Stomach (tissue), 9 donors: Measurements from ENCODE around the gene ERAS. TPM values are rescaled to one million over a fixed set of nuclear protein-coding genes. Genes with fewer than 3 reads are reported as not detected.

ENCODE experiments used
- DNase-seq, 2 donors: peaks; one replicate each; pipeline versions ENCODE4 v3.0.0 to v3.0.0-alpha.2; 2013 to 2019
- H3K27ac ChIP-seq, 5 donors: fragments of 200-600 bp in 4 of 5; sonication (generic) in 4 of 5; one replicate each; pipeline ENCODE4 v1.5.1; 2013 to 2019; ENCODE audit warnings: mild to moderate bottlenecking in 1 of 5, moderate library complexity in 1 of 5
- H3K27me3 ChIP-seq, 3 donors: fragments of 200-600 bp; sonication (generic); one replicate each; pipeline ENCODE4 v1.5.1; 2017 to 2019; ENCODE audit warnings: mixed run types in 1 of 3
- H3K36me3 ChIP-seq, 4 donors: fragments of 200-600 bp; sonication (generic); 1 replicate in 3 of 4; 2 replicates in 1 of 4; pipeline ENCODE4 v1.5.1; 2016 to 2019
- H3K4me1 ChIP-seq, 4 donors: fragments of 200-600 bp; sonication (generic); one replicate each; pipeline ENCODE4 v1.5.1; 2016 to 2019
- H3K4me3 ChIP-seq, 4 donors: fragments of 200-600 bp; sonication (generic) in 3 of 4; one replicate each; pipeline ENCODE4 v1.5.1; 2016 to 2019; ENCODE audit warnings: mild to moderate bottlenecking in 1 of 4
- H3K9me3 ChIP-seq, 4 donors: fragments of 200-600 bp; sonication (generic); one replicate each; pipeline ENCODE4 v1.5.1; 2016 to 2019
- CTCF ChIP-seq, 7 experiments: fragments of 450-650 bp in 4 of 7; fragments of 200-600 bp in 3 of 7; sonication (generic) in 3 of 7; IDR thresholded peaks; one replicate each; pipeline ENCODE4 v1.5.1; 2016 to 2019; ENCODE audit warnings: antibody characterized with exemption in 7 of 7, control low read depth in 2 of 7, mild to moderate bottlenecking in 1 of 7
- EP300 ChIP-seq: sonication (generic); formaldehyde crosslinking; IDR thresholded peaks from one replicate; pipeline ENCODE4 v1.6.1; 2017; ENCODE audit warnings: antibody characterized with exemption
- POLR2A ChIP-seq, 4 donors: fragments of 450-650 bp; IDR thresholded peaks; one replicate each; pipeline ENCODE4 v1.6.1; 2016; ENCODE audit warnings: antibody characterized with exemption in 4 of 4, control low read depth in 2 of 4, mild to moderate bottlenecking in 1 of 4, moderate library complexity in 1 of 4
- POLR2AphosphoS5 ChIP-seq, 3 donors: sonication (generic); formaldehyde crosslinking; IDR thresholded peaks; one replicate each; pipeline ENCODE4 v1.6.1; 2016; ENCODE audit warnings: antibody characterized with exemption in 3 of 3
- WGBS, 5 donors: extraction: QIAGEN DNeasy Blood & Tissue Kit in 3 of 5; methylation state at CpG; one replicate each; pipeline versions ENCODE4 v1.1.5 to v1.1.7; 2013 to 2018; 5-methylcytosine and 5-hydroxymethylcytosine counted together
- intact Hi-C: fragments of 100-400 bp; cut with DNase I; formaldehyde crosslinking; loops from one replicate; pipeline ENCODE4 v1.15.1; 2023; ENCODE audit warnings: low total_unique reads
- polyA plus RNA-seq, 3 donors: library from polyadenylated mRNA; stranded (reverse); fragments of 200-250 nt; gene quantifications; one replicate each; pipeline ENCODE4 v1.2.3, GENCODE V29; 2013
- total RNA-seq, 5 donors: library from RNA; depleted of rRNA; stranded (reverse); fragments of >200 nt; gene quantifications; one replicate each; pipeline versions ENCODE4 v1.1.0 to v1.2.3, GENCODE V29; 2014 to 2016
- donor health status: healthy with polysubstance abuse.
- donor health status: Bipolar disorder and iron deficiency.
- donor health status: healthy.

ERAS gene
- total and polyA plus RNA-seq, 8 donors, result not detected

- Histone ChIP-seq H3K27me3 (peaks cover 0 to 9% (median 0%) of the 10 kb centered on the region in 3 donors), H3K4me1 (no peaks in the 10 kb centered on the region), H3K27ac (no peak overlapping the region), H3K9me3 (no peaks in the 10 kb centered on the region), H3K4me3 (no peak overlapping the region), H3K36me3 (no peaks in the 10 kb centered on the region)
- DNase-seq, result no peak
- TF ChIP-seq POLR2AphosphoS5 (IDR thresholded peaks at IDR 0.05), result no peak
- no peak for TF ChIP-seq EP300
- TF ChIP-seq CTCF (IDR thresholded peaks at IDR 0.05), result no peak
- no peak for TF ChIP-seq POLR2A (IDR thresholded peaks at IDR 0.05)
- WGBS, 5 donors, result 58 to 90% (median 81%) methylated on average over 2 to 4 of the region's 4 CpGs
- intact Hi-C loops, result no loop called here
Measured at GRCh38 chrX:48793935-48794334, 32.4 kb upstream of the ERAS start.

GRCh38 chrX:48794340-48794910 lies 31.9 kb upstream of the ERAS start:
- no peaks in the 10 kb centered on the region for H3K9me3 ChIP-seq
- no peak overlapping the region for H3K27ac ChIP-seq
- no peak overlapping the region for H3K4me3 ChIP-seq
- TF ChIP-seq POLR2AphosphoS5 (IDR thresholded peaks at IDR 0.05) (no peak), CTCF (IDR thresholded peaks at IDR 0.05) (no peak), EP300 (no peak), POLR2A (IDR thresholded peaks at IDR 0.05) (no peak)
- peak in 1 of 2 donors; percentile 40 for DNase-seq
- peaks cover 0 to 9% (median 0%) of the 10 kb centered on the region in 3 donors for H3K27me3 ChIP-seq
- 65 to 76% (median 70%) methylated on average over 4 to 12 of the region's 12 CpGs for WGBS, 5 donors
- intact Hi-C loops, result no loop called here
- H3K4me1 ChIP-seq, result no peaks in the 10 kb centered on the region
- H3K36me3 ChIP-seq, result no peaks in the 10 kb centered on the region

- DNase-seq, result peak in 1 of 2 donors; percentile 54
- Histone ChIP-seq H3K27me3 (peaks cover 0 to 9% (median 0%) of the 10 kb centered on the region in 3 donors), H3K36me3 (no peaks in the 10 kb centered on the region), H3K9me3 (no peaks in the 10 kb centered on the region), H3K4me1 (no peaks in the 10 kb centered on the region), H3K4me3 (no peak overlapping the region), H3K27ac (no peak overlapping the region)
- intact Hi-C loops, result no loop called here
- TF ChIP-seq POLR2AphosphoS5 (IDR thresholded peaks at IDR 0.05) (no peak), EP300 (no peak), POLR2A (IDR thresholded peaks at IDR 0.05) (no peak), CTCF (IDR thresholded peaks at IDR 0.05) (no peak)
- WGBS, 5 donors, result 33 to 64% (median 40%) methylated on average over 5 to 8 of the region's 8 CpGs
Measured at GRCh38 chrX:48794911-48795515, 31.3 kb upstream of the ERAS start.

GRCh38 chrX:48798318-48798717 lies 28.0 kb upstream of the ERAS start:
- no peak overlapping the region for H3K27ac ChIP-seq
- TF ChIP-seq POLR2AphosphoS5 (IDR thresholded peaks at IDR 0.05) (no peak), POLR2A (IDR thresholded peaks at IDR 0.05) (no peak), CTCF (IDR thresholded peaks at IDR 0.05) (no peak), EP300 (no peak)
- 67 to 90% (median 78%) methylated on average over 2 of the region's 2 CpGs for WGBS, 5 donors
- no peak overlapping the region for H3K4me3 ChIP-seq
- no peak for DNase-seq
- H3K9me3 ChIP-seq, result peaks cover 0 to 4% (median 0%) of the 10 kb centered on the region in 4 donors
- intact Hi-C loops, result no loop called here
- peaks cover 0 to 5% (median 0%) of the 10 kb centered on the region in 3 donors for H3K27me3 ChIP-seq
- H3K36me3 ChIP-seq, result no peaks in the 10 kb centered on the region
- peaks cover 0 to 15% (median 4%) of the 10 kb centered on the region in 4 donors for H3K4me1 ChIP-seq
